ENCODE measurements around the gene IQGAP1.

GRCh38 chr15:90386221-90386620, 1.8 kb upstream of the IQGAP1 start:
- TF ChIP-seq REPIN1 (tag by site-specific recombination; IDR thresholded peaks at IDR 0.05; ENCODE audit: low read depth): no peak
- no peak for TF ChIP-seq ATF2 (tag by site-specific recombination; IDR thresholded peaks at IDR 0.05; ENCODE audit: low read depth)
- TF ChIP-seq ZBTB8A (tag by site-specific recombination; IDR thresholded peaks at IDR 0.05): no peak
- TF ChIP-seq ZBTB7A (tag by site-specific recombination; IDR thresholded peaks at IDR 0.05; ENCODE audit: low read depth): no peak
- TF ChIP-seq CTCF (tag by site-specific recombination; IDR thresholded peaks at IDR 0.05): no peak
- TF ChIP-seq ZNF76 (tag by site-specific recombination; IDR thresholded peaks at IDR 0.05; ENCODE audit: borderline replicate concordance, low read depth): no peak

All from HEK293 (cell line).